GM18870 (cell line): ENCODE data around the gene EIF2S3B.
"Not testable (repeated sequence)": the region's sequence is repeated elsewhere in the genome, so short reads cannot be mapped to it uniquely, and the experiment has no call there.

Experiments
- ATAC-seq: cut with Tn5 transposase; IDR thresholded peaks from one replicate; pipeline ENCODE4 v1.9.1; 2021; ENCODE audit warnings: moderate library complexity; ENCODE audit not compliant: unreplicated experiment

The EIF2S3B gene

DNA sequence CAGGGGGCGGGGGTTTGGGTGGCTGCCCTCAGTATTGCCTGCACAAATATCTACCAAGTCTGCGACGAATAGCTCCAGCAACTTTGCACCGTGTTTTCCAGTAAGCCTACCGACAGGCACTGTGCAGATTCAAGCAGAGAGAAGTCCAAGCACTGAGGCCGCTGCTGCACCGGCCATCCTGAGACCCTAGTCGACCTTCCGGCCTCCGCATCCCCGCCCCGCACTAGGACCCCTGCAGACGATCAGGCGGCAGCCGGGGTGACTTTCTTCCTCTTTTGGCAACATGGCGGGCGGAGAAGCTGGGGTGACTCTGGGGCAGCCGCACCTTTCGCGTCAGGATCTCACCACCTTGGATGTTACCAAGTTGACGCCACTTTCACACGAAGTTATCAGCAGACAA, at the start of gene EIF2S3B:
TSS of gene EIF2S3B (plus strand) at position 271 of the 400 bp plus-strand sequence. CDS start at position 284, 13 bp downstream.
- no peak for ATAC-seq

GRCh38 chr12:10456856-10457255, 48.8 kb upstream of the EIF2S3B start:
- no peak for ATAC-seq

DNA sequence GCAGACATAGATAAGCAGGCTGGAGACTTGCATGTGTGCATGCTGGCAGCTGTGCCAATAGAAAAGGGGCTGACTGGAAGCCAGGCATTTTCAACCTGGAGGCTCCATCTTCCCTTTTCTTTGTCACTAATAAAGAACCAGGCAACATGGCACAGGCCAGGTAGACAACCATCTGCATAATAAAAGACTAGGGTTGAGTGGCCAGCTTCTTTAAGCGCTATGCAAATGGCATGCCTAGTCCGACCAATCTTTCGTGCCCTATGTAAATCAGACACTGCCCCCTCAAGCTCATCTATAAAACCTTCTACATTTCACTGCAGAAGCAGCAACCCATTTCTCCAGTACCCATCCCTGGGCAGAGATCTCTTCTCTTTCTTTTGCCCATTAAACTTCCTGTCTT, 47.9 kb upstream of the EIF2S3B start:
- ATAC-seq, result no peak

DNA sequence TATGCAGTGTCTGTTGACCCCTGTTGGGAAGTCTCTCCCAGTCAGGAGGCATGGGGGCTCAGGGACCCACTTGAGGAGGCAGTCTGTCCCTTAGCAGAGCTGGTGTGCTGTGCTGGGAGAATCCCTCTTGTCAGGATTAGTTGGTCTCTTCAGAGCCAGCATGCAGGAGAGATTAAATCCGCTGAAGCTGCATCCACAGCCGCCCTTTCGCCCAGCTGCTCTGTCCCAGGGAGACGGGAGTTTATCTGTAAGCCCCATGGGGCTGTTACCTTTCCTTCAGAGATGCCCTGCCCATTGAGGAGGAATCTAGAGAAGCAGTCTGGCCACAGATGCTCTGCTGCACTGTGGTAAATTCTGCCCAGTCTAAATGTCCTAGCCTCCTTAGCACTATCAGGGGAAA, 39.4 kb upstream of the EIF2S3B start:
- no peak for ATAC-seq

- no peak for ATAC-seq
Measured at GRCh38 chr12:10469701-10470100, 36.0 kb upstream of the EIF2S3B start.

DNA sequence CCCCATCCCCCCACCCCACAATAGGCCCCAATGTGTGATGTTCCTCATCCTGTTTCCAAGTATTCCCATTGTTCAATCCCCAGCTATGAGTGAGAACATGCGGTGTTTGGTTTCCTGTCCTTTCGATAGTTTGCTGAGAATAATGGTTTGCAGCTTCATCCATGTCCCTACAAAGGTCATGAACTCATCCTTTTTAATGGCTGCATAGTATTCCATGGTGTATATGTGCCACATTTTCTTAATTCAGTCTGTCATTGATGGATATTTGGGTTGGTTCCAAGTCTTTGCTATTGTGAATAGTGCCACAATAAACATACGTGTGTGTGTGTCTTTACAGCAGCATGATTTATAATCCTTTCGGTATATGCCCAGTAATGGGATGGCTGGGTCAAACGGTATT, 32.9 kb upstream of the EIF2S3B start:
- not testable (repeated sequence) for ATAC-seq

DNA sequence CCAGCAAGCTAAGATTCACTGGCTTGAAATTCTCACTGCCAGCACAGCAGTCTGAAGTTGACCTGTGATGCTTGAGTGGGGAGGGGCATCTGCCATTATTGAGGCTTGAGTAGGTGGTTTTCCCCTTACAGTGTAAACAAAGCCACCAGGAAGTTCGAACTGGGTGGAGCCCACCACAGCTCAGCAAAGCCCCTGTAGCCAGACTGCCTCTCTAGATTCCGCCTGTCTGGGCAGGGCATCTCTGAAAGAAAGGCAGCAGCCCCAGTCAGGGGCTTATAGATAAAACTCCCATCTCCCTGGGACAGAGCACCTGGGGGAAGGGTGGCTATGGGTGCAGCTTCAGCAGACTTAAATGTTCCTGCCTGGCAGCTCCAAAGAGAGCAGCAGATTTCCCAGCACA, 23.8 kb upstream of the EIF2S3B start:
- ATAC-seq, result not testable (repeated sequence)

- ATAC-seq, result not testable (repeated sequence)
Measured at GRCh38 chr12:10487328-10487727, 18.4 kb upstream of the EIF2S3B start.

GRCh38 chr12:10491766-10492165, 13.9 kb upstream of the EIF2S3B start:
- ATAC-seq, result no peak

GRCh38 chr12:10497602-10498001, 8.1 kb upstream of the EIF2S3B start:
- ATAC-seq, result no peak

DNA sequence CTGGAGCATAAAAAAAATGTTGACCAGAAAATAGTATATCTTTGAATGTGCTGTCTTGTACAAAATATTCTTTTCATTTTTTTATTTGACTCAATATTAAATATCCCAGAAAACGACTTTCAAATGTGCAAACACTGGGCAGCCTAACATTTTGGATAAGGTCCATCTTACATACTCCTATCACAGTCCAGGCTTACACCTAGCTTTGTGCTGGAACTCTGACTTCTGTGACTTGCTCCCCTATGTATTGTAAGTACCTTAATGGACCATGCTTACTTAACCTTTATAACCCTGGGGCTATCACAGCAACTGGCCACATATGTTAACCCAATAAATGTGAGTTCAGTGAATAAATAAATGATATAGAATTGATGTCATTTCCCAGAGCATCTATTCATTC, 7.6 kb upstream of the EIF2S3B start:
- ATAC-seq, result no peak

DNA sequence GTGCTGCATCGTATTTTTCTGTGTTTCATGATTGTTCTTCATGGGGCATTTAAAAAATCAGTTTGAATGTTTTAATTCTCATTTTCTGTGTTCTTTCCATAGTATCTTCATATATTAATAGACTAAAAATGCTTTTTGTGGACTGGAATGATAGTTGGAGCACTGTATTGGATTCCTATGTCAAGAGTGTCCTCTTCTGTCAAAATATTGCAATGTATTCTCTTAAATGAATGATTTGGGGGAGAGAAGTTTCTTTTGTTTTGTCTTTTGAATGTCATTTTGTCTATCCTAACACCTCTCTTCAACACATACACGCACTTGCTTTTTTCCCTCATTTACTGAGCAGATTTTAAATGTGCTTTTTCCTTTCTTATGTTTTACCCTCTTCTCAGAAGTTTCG, 4.7 kb upstream of the EIF2S3B start:
- ATAC-seq, result no peak

DNA sequence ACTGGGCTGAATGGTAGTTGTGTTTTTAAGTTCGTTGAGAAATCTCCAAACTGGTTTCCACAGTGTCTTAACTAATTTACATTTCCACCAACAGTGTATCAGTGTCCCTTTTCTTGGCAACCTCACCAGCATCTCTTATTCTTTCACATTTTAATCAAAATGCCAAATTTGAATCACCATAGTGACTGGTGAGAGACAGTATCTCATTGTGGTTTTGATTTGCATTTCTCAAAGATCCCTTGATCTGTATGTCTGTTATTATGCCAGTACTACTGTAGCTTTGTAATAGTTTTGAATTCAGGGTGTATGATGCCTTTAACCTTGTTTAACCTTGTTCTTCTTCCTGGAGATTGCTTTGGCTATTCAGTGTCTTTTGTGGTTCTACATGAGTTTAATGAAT, 2.2 kb upstream of the EIF2S3B start:
- ATAC-seq, result no peak

- no peak for ATAC-seq
Measured at GRCh38 chr12:10511756-10512355, 6.2 kb downstream of the EIF2S3B start.

DNA sequence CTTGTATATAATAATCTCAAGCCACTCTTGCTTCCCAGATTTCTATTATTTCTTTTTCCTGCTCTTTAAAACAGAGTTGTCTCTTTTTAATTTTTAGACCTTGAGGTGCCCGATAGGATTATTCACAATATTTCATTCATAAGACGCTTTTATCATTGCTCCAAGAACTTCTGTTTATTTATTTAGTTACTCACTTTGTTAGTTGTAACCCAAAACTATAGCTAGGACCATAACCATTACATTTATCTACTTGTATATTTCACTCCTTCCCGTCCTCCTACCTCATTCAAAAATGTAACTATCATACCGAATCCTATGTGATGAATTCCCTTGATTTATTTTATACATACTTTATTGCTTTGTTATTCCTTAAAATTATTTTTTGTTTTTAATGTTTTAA, 7.1 kb downstream of the EIF2S3B start:
- ATAC-seq, result no peak

- ATAC-seq, result no peak
Measured at GRCh38 chr12:10521555-10521954, 15.9 kb downstream of the EIF2S3B start.

GRCh38 chr12:10528174-10528953, 22.7 kb downstream of the EIF2S3B start:
- no peak for ATAC-seq

GRCh38 chr12:10529603-10530002, 23.9 kb downstream of the EIF2S3B start:
- no peak for ATAC-seq

GRCh38 chr12:10537721-10538120, 32.0 kb downstream of the EIF2S3B start:
- ATAC-seq, result no peak

- peak; percentile 91 for ATAC-seq
Measured at GRCh38 chr12:10540776-10541205, 35.1 kb downstream of the EIF2S3B start.

GRCh38 chr12:10543499-10543898, 37.8 kb downstream of the EIF2S3B start:
- ATAC-seq, result no peak

DNA sequence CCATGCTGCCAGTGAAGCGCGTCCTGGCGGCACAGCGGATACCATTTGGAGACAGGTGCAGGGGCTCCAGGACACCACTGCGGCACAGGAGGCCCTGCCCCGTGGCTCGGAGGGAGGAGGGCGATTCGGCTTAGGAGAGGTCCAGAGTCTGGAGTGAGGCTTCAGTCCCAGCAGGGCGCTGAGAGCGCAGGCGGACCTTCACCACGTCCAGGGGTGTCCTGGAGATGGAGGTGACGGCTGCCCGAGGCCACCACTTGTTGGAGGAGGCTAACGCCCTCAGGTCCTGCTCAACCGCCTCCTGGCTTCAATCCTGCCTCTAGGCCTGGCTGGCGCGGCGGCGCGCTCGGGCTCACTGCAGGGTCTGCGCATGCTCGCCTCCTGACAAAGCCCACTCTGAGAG, 45.7 kb downstream of the EIF2S3B start:
- ATAC-seq, result no peak

- ATAC-seq, result no peak
Measured at GRCh38 chr12:10553148-10553547, 47.5 kb downstream of the EIF2S3B start.
